GM15510 (cell line): Measurements from ENCODE around the gene ZRSR2.
A peak's percentile ranks its signal among the peaks of the same experiment; 100 is the strongest.

Experiments used
- POLR2A ChIP-seq: IDR thresholded peaks from 3 replicates; pipeline ENCODE4 v1.6.1; 2011; ENCODE audit warnings: borderline replicate concordance; ENCODE audit not compliant: insufficient read length; ENCODE audit errors: extremely low read depth

ZRSR2 gene, protein sequence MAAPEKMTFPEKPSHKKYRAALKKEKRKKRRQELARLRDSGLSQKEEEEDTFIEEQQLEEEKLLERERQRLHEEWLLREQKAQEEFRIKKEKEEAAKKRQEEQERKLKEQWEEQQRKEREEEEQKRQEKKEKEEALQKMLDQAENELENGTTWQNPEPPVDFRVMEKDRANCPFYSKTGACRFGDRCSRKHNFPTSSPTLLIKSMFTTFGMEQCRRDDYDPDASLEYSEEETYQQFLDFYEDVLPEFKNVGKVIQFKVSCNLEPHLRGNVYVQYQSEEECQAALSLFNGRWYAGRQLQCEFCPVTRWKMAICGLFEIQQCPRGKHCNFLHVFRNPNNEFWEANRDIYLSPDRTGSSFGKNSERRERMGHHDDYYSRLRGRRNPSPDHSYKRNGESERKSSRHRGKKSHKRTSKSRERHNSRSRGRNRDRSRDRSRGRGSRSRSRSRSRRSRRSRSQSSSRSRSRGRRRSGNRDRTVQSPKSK

DNA sequence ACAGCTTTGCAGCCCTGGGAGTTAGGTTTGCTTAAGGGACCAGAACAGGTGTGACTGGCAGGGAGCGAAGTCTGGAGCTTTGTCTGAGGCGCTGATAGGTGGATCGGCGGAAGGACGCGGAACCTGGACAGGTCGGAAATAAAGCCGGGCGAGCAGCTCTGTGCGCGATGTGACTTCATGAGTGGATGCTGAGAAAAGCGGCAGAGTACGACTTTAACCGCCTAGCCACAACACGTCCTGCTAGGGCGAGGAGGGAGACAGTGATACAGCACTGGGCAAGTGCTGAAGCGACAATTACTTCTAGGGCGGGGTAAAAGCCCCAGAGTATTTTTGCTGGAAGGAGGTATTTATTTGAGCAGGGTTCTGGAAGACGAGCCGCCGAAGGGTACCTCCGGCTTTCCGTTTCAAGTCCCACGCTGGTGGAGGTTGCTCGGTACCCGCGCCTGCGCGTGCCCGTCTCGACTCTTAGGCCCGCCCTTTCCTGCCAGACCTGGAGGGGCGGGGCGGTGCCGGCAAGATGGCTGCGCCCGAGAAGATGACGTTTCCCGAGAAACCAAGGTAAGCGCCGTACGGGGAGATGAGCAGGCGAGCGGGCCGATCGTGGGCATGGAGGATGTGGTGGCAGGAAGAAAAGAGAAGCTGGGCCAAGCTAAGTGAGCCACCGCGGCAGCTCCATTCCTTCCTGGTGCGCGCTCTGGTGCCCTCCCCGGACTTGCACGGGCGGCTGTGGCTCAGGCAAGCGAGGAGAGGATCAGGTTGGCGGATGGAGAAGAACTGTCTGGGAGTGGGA, at the start of gene ZRSR2:
TSS of gene ZRSR2 (plus strand) at position 506 of the 790 bp plus-strand sequence. CDS start at position 518, 12 bp downstream.
- peak; percentile 75 for TF ChIP-seq POLR2A

DNA sequence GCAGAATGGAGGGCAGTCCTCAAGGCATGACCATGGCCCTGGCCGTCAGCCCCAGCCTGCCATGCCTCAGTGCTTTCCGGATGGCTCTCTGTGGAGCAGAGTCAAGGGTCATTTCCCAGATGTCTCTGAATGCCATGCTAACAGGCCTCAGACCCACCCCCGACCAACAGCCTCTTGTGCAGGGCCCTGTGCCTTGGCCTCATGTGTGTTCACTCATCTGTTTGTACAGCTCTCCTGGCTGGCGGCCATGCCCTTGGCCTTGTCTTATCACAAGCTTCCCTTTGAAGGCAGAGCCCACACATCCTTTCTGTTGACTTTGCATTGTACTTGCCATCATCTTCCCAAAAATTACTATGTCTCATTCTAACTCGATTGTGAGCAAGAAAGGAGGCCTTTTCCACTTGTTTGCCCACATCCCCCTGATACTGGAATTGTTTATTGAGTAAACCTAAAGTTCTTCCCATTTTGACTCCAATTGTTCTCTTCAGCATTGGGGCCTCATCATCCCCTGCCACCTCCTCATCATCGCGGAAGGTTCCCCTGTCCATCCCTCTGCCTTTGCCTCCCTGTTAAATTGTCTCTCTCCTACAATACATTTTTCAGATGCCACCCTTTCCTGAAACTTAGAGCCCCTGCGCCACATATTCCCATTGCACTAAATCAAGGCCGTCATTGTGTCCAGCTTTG, 46.0 kb upstream of the ZRSR2 start:
- TF ChIP-seq POLR2A = no peak

DNA sequence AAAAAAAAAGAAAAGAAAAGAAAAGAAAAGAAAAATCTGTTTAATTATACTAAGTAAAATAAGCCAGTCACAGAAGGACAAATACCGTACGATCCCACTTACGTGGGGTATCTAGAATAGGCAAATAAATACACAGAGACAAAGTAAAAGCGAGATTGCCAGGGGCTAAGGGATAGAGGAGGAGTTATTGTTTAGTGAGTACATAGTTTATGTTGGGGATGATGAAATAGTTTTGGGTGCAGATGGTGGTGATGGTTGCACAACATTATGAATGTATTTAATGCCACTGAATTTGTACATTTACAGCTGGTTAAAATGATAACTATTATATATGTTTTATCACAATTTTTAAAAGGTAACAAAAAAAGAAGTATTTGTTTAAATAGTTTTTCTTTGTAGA, 45.1 kb upstream of the ZRSR2 start:
- TF ChIP-seq POLR2A = no peak

DNA sequence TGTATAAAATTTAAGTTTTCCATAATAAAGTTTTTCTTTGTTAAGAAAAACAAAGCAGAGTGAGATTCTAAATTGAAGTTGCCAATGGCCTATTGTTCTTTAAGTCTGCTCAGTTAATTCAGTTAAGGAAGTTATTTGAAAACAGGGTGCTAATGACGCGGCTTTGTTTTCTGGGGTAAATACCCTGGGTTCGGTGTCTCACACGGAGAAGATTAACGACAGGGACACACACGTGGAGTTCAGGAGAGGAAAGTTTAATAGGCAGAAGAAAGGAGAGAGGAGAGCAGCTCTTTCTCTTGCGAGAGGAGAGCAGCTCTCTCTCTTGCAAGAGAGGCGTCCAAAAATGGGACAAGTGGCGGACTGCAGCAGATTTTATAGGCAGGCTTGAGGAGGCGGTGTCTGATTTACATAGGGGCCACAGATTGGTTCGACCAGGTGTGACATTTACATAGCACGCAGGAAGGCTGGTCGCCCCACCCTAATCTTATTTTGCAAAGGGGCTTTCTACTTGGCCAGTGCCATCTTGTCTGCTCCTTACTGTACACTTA, 42.6 kb upstream of the ZRSR2 start:
- no peak for TF ChIP-seq POLR2A

DNA sequence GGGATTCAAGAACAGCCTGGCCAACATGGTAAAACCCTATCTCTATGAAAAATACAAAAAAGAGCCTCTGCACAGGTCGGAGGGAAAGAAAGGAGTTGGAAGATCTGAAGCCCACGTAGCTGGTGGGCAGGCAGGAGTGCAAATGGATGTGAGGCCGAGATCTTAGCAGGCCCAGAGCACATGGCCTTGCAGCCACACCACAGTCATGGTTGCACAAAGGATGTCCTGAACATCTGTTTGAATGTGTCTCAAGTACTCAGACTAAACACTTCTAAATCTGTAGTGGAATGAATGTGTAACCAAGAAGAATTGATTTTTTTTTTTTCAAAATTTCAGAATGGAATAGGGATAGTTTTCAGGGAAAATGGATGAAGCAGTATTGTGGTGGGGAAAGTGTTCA, 41.4 kb upstream of the ZRSR2 start:
- TF ChIP-seq POLR2A = no peak

DNA sequence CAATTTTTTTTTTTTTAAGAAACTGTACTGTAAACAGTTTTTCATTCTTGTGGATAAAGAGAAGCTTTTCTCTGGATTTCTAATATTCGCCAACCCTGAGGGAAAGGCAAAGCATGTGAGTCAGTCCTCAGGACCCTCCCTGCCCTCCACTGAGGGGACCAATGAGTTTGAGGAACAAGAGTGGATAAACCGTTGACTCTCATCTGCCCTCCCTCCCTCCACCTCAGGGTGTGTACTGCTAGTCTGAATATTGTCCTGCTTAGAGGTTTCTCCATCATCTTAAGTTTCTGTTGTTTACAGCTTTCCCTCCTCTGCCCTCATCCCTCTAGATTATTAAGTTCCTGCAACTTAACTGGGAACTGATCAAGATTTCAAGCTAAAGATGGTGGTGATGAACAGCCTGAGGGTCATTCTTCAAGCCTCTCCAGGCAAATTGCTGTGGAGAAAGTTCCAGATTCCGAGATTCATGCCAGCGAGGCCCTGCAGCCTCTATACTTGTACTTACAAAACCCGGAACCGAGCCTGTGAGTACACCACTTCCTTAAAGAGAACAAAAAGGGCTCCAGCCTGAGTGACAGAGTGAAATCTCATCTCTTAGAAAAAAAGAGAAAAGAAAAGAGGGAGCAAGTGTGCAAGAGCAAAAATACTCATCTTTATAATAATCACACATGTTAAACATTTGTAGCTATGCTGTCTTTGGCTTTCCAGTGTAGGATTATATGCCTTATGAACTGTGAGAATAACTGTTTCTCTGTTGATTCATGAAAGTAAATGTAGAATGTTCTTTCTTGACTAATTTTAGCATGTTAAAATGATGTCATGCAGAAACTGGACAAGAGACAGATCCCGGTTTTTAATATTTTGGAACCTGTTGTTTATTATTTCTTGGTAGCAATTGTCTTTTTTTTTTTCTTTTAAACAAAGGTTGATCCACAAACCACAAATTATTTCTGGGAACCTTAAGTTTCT, 40.4 kb upstream of the ZRSR2 start:
- no peak for TF ChIP-seq POLR2A

DNA sequence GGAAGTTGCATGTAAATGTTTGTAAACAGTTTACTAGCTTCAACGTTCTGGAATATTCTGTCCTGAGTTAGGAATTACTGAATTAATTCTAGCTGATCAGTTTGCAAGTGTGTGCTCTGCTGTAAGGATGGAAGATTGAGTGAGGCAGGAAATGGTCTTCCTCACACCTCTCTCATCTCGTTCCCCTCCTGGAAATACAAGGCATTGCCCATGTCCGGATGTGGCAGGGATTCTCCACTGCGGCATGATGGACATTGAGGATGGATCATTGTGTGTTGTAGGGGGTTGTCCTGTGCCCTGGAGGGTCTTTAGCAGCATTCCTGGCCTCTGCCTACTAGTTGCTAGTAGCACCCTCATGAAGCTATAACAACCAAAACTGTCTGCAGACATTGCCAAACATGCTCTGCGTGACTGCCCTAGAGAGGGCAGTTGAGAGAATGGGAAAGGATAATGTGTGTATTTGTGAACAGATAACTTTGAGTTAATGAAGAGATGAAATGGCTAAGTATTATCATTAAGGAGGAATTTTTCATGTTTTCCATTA, 39.6 kb upstream of the ZRSR2 start:
- TF ChIP-seq POLR2A = no peak

DNA sequence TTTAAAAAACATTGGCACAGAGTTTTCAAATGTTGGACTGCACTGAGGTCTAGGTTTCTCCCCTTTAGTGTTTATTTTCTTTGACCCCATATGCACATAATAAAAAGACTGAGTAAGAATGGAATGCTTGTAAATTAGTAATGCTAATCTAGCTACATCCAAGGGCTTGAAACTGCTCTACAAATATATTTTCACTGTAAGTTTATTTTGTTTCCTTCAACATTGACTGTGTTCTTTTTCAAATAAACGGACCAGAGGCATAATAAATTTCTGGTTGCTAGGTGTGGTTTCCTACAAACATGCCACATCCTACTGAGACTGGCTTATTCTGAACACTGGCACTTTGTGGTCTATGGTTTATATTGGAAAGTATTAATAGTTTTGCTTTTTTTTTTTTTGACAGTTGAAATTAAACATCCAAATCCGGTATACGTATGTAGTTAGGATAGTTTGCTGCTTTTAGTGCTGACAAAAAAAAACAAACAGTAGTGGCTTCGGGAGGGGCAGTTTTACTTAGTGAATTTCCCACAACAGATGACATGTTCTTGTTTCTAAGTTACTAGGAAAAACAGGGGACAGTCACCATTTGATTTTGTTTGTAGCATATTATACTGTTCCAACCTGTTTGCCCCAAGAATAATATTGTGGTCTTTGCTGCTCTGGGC, 39.0 kb upstream of the ZRSR2 start:
- no peak for TF ChIP-seq POLR2A

DNA sequence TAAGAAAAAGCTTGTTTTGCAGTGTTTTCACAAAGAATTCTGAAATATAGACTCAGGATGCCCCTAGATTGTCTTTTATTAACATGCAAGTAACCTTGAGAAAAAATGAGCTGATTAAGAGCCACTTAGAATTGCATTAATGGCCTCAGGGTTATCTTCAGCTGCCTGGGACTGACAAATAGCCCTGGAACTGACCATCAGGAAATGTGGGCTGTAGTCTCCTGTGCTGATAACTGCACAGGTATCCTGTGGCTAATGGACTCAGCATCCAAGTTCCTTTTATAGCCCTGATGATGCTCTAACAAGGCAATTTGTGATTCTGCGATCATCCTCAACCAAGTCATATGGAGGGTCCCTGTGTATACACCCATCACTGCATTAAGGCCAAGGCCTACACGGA, 35.2 kb upstream of the ZRSR2 start:
- TF ChIP-seq POLR2A = no peak

DNA sequence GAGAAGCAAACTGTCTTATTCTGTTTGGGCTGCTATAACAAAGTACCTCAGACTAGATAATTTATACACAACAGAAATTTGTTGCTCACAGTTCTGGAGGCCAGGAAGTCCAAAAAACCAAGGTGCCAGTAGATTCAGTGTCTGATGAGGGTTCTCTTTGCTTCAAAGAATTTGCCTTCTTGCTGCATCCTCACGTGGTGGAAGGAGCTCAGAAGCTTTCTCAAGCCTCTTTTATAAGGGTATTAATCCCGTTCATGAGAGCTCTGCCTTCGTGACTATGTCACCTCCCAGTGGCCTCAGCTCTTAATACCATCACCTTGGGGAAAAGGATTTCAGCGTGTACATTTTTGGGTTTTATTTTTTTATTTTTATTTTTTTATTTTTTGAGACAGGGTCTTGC, 32.1 kb upstream of the ZRSR2 start:
- no peak for TF ChIP-seq POLR2A

DNA sequence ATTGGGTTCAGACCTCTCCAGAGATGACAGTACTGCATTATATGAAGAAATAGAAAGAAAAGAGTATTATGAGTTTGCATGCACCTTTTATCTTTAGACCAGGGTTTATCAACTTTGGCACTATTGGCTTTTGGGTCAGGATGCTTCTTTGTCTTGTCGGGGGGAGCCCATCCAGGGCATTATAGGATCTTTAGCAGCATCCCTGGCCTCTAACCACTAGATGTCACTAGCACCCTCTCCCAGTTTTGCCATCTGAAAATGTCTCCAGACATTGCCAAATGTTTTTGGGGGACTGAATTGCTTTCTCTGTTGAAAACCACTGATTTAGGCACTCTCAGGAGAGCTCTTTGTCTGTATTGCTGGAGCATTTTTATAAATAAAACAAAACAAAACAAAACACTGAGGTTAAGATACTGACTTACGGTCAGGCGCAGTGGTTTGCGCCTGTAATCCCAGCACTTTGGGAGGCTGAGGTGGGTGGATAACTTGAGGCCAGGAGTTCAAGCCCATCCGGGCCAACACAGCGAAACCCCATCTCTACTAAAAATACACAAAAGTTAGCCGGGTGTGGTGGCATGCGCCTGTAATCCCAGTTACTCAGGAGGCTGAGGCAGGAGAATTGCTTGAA, 28.6 kb upstream of the ZRSR2 start:
- no peak for TF ChIP-seq POLR2A

DNA sequence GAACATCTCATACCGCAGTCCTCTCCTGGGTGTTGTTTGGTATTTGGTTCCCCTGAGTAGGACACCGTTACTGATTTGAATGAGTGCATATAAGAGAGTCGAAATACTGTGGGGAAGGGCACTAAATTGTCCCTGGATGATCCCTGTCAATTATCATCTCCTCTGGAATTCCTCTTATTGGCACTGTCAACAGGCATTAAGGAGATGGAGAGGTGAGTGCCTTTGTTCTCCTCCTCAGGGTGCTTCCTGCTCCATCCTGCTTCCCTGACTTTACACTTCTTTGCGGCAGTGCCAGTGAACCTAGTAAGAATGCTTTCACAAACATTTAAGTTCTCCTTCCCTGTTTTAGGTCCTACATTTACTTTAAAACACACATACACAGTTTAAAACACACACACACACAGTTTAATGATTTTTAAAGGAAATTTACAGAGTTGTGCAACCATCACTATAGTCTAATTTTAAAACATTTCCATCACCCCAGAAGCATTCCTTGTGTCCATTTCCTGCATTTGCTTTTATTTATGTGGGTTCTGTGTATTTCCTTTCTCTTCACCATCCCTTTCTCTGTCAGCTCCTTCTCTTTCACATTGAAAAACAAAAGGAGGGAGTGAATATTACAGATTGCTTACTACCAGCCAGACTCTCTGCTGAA, 20.9 kb upstream of the ZRSR2 start:
- no peak for TF ChIP-seq POLR2A
